ENCODE data around the gene PATL1. TPM values are rescaled to one million over a fixed set of nuclear protein-coding genes. Genes with fewer than 3 reads are reported as not detected.
"Not testable (repeated sequence)": the region's sequence is repeated elsewhere in the genome, so short reads cannot be mapped to it uniquely, and the experiment has no call there.

PATL1 gene
- total and polyA plus RNA-seq, 2 donors (not counting 1 experiment from before 2014, with no cell fraction given): 40.8 to 45.0 TPM

DNA sequence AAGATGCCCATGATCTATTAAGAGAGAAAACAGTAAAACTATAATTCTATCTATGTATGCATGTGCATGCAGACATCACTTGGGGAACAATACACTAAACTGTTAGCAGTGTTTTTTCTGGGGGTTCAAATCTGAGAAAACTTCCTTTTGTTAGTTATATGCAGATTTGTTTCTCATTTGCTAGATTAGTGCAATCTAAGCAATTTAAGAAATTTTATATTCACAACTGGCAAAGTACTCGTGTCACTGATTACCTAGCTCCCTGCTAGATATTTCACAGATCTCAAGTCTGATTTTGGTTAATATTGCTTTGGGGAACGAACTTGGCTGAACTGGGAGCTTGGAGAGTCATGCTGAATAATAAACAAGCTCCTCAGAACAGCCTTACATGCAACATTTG is 38.3 kb downstream of the PATL1 start:
- DNase-seq: no peak
- Histone ChIP-seq H2AFZ (ENCODE audit: insufficient read depth, low read depth, low read length, poor library complexity, severe bottlenecking) (no peak overlapping the region), H3K79me2 (ENCODE audit: control insufficient read depth, insufficient read depth, low read length) (no peaks in the 10 kb centered on the region), H3K27ac (ENCODE audit: low read length in 2 of 2) (no peak overlapping the region), H3K4me2 (replicated peaks; ENCODE audit: low read depth, low read length, poor library complexity, severe bottlenecking) (no peak overlapping the region), H3K27me3 (replicated peaks in 1 of 4; ENCODE audit: control extremely low read depth in 1 of 4, control insufficient read depth in 3 of 4, insufficient read depth in 4 of 4, low read length in 3 of 4) (no peaks in the 10 kb centered on the region), H3K4me3 (ENCODE audit: control extremely low read depth in 1 of 5, extremely low read depth in 1 of 5, insufficient read depth in 1 of 5, low read depth in 2 of 5, low read length in 4 of 5) (no peak overlapping the region), H3K36me3 (replicated peaks in 1 of 2; ENCODE audit: control extremely low read depth in 1 of 2, control insufficient read depth in 1 of 2, extremely low read depth in 1 of 2, insufficient read depth in 2 of 2, low read length in 1 of 2) (peaks cover 0 to 10% of the 10 kb centered on the region in 2 experiments), H3K9me3 (ENCODE audit: control extremely low read depth in 1 of 3, control insufficient read depth in 2 of 3, insufficient read depth in 1 of 3, low read length in 2 of 3) (no peaks in the 10 kb centered on the region), H3K4me1 (ENCODE audit: control insufficient read depth in 2 of 2, insufficient read depth in 2 of 2, low read length in 2 of 2) (no peaks in the 10 kb centered on the region), H4K20me1 (ENCODE audit: control insufficient read depth, insufficient read depth, low read length, poor library complexity, severe bottlenecking) (no peaks in the 10 kb centered on the region), H3K9ac (ENCODE audit: low read length) (no peak overlapping the region)
- TF ChIP-seq, protein P1, sequence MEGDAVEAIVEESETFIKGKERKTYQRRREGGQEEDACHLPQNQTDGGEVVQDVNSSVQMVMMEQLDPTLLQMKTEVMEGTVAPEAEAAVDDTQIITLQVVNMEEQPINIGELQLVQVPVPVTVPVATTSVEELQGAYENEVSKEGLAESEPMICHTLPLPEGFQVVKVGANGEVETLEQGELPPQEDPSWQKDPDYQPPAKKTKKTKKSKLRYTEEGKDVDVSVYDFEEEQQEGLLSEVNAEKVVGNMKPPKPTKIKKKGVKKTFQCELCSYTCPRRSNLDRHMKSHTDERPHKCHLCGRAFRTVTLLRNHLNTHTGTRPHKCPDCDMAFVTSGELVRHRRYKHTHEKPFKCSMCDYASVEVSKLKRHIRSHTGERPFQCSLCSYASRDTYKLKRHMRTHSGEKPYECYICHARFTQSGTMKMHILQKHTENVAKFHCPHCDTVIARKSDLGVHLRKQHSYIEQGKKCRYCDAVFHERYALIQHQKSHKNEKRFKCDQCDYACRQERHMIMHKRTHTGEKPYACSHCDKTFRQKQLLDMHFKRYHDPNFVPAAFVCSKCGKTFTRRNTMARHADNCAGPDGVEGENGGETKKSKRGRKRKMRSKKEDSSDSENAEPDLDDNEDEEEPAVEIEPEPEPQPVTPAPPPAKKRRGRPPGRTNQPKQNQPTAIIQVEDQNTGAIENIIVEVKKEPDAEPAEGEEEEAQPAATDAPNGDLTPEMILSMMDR (IDR thresholded peaks at IDR 0.05): no peak
- TF ChIP-seq EZH2 (IDR thresholded peaks at IDR 0.05; ENCODE audit: borderline replicate concordance, insufficient read depth, low read depth, low read length, poor library complexity, severe bottlenecking): no peak
- Mint-ChIP-seq H3K27me3 (no peaks in the 10 kb centered on the region), H3K4me3 (no peak overlapping the region), H3K9me3 (ENCODE audit: insufficient read depth) (no peaks in the 10 kb centered on the region), H3K4me1 (no peaks in the 10 kb centered on the region), H3K27ac (no peak overlapping the region)
- POLR2A ChIA-PET: no interaction called here
- ATAC-seq (ENCODE audit: low read depth): no peak
- WGBS (ENCODE audit: insufficient coverage): 100% methylated on average over 1 of the region's 2 CpGs
- intact Hi-C loops (cut with micrococcal nuclease): no loop called here
- CTCF ChIA-PET: no interaction called here

DNA sequence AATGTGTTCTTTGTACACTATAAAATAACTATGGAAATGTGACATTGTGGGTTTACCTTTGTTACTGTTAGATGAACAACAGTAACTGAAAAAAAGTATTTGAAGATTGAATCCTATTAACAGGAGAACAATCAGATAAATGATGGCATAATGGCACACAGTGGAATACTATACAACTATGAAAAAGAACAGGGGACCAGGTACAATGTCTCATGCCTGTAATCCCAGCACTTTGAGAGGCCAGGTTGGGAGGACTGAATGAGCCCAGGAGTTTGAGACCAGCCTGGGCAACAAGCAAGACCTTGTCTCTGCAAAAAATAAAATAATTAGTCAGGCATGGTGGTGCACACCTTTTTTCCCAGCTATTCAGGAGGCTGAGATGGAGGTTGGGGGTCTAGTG is 38.8 kb downstream of the PATL1 start:
- Mint-ChIP-seq H3K9me3 (ENCODE audit: insufficient read depth) (no peaks in the 10 kb centered on the region), H3K4me3 (no peak overlapping the region), H3K27ac (no peak overlapping the region), H3K4me1 (no peaks in the 10 kb centered on the region), H3K27me3 (no peaks in the 10 kb centered on the region)
- CTCF ChIA-PET: no interaction called here
- H4K20me1 ChIP-seq (ENCODE audit: control insufficient read depth, insufficient read depth, low read length, poor library complexity, severe bottlenecking): no peaks in the 10 kb centered on the region
- H3K36me3 ChIP-seq (replicated peaks in 1 of 2; ENCODE audit: control extremely low read depth in 1 of 2, control insufficient read depth in 1 of 2, extremely low read depth in 1 of 2, insufficient read depth in 2 of 2, low read length in 1 of 2): peaks cover 0 to 6% of the 10 kb centered on the region in 2 experiments
- DNase-seq (no peak), ATAC-seq (ENCODE audit: low read depth) (no peak)
- H3K4me3 ChIP-seq (ENCODE audit: control extremely low read depth in 1 of 5, extremely low read depth in 1 of 5, insufficient read depth in 1 of 5, low read depth in 2 of 5, low read length in 4 of 5): no peak overlapping the region
- no peak overlapping the region for H3K9ac ChIP-seq (ENCODE audit: low read length)
- no peaks in the 10 kb centered on the region for H3K27me3 ChIP-seq (replicated peaks in 1 of 4; ENCODE audit: control extremely low read depth in 1 of 4, control insufficient read depth in 3 of 4, insufficient read depth in 4 of 4, low read length in 3 of 4)
- no peak overlapping the region for H3K27ac ChIP-seq (ENCODE audit: low read length in 2 of 2)
- no peak overlapping the region for H3K4me2 ChIP-seq (replicated peaks; ENCODE audit: low read depth, low read length, poor library complexity, severe bottlenecking)
- intact Hi-C loops (cut with micrococcal nuclease): no loop called here
- H3K79me2 ChIP-seq (ENCODE audit: control insufficient read depth, insufficient read depth, low read length): no peaks in the 10 kb centered on the region
- no peak overlapping the region for H2AFZ ChIP-seq (ENCODE audit: insufficient read depth, low read depth, low read length, poor library complexity, severe bottlenecking)
- TF ChIP-seq EZH2 (IDR thresholded peaks at IDR 0.05; ENCODE audit: borderline replicate concordance, insufficient read depth, low read depth, low read length, poor library complexity, severe bottlenecking): no peak
- TF ChIP-seq, protein P1 (IDR thresholded peaks at IDR 0.05): no peak
- no peaks in the 10 kb centered on the region for H3K9me3 ChIP-seq (ENCODE audit: control extremely low read depth in 1 of 3, control insufficient read depth in 2 of 3, insufficient read depth in 1 of 3, low read length in 2 of 3)
- no peaks in the 10 kb centered on the region for H3K4me1 ChIP-seq (ENCODE audit: control insufficient read depth in 2 of 2, insufficient read depth in 2 of 2, low read length in 2 of 2)
- POLR2A ChIA-PET: no interaction called here

DNA sequence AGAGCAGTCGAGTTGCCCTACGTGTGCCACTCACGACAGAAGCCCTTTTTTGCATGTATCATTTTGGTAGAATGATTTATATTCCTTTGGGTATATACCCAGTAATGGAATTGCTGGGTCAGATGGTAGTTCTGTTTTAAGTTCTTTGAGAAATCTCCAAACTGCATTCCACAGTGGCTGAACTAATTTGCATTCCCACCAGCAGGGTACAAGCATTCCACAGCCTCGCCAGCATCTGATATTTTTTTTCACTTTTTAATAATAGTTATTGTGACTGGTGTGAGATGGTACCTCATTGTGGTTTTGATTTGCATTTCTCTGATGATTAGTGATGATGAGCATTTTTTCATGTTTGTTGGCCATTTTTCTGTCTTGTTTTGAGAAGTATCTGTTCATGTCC is 41.9 kb downstream of the PATL1 start:
- H3K36me3 ChIP-seq (replicated peaks in 1 of 2; ENCODE audit: control extremely low read depth in 1 of 2, control insufficient read depth in 1 of 2, extremely low read depth in 1 of 2, insufficient read depth in 2 of 2, low read length in 1 of 2); H3K27ac ChIP-seq (ENCODE audit: low read length in 2 of 2); H3K9me3 Mint-ChIP-seq (ENCODE audit: insufficient read depth); H3K79me2 ChIP-seq (ENCODE audit: control insufficient read depth, insufficient read depth, low read length); DNase-seq; H3K9me3 ChIP-seq (ENCODE audit: control extremely low read depth in 1 of 3, control insufficient read depth in 2 of 3, insufficient read depth in 1 of 3, low read length in 2 of 3); H3K9ac ChIP-seq (ENCODE audit: low read length); H3K4me1 ChIP-seq (ENCODE audit: control insufficient read depth in 2 of 2, insufficient read depth in 2 of 2, low read length in 2 of 2); CTCF ChIA-PET; H3K27me3 Mint-ChIP-seq; intact Hi-C loops (cut with micrococcal nuclease); H4K20me1 ChIP-seq (ENCODE audit: control insufficient read depth, insufficient read depth, low read length, poor library complexity, severe bottlenecking); H3K4me3 ChIP-seq (ENCODE audit: control extremely low read depth in 1 of 5, extremely low read depth in 1 of 5, insufficient read depth in 1 of 5, low read depth in 2 of 5, low read length in 4 of 5); H2AFZ ChIP-seq (ENCODE audit: insufficient read depth, low read depth, low read length, poor library complexity, severe bottlenecking); H3K27me3 ChIP-seq (replicated peaks in 1 of 4; ENCODE audit: control extremely low read depth in 1 of 4, control insufficient read depth in 3 of 4, insufficient read depth in 4 of 4, low read length in 3 of 4); H3K4me3 Mint-ChIP-seq; H3K4me2 ChIP-seq (replicated peaks; ENCODE audit: low read depth, low read length, poor library complexity, severe bottlenecking); H3K27ac Mint-ChIP-seq; POLR2A ChIA-PET; ATAC-seq (ENCODE audit: low read depth); H3K4me1 Mint-ChIP-seq: not testable (repeated sequence)
- 87% methylated on average over 3 of the region's 4 CpGs for WGBS (ENCODE audit: insufficient coverage)
